GM23338 (cell line): Measurements from ENCODE around the gene THEM5. TPM values are rescaled to one million over a fixed set of nuclear protein-coding genes. Genes with fewer than 3 reads are reported as not detected.

ENCODE experiments used
- ATAC-seq: fragments of 200-7000 bp; cut with Tn5 transposase; 3 replicates; pipeline ENCODE4 v1.9.1; 2020
- DNase-seq: peaks from one replicate; pipeline ENCODE4 v3.0.0-alpha.2; 2015; ENCODE audit warnings: low spot score
- H2AFZ ChIP-seq: fragments of 200-600 bp; sonication (generic); 2 replicates; pipeline ENCODE4 v1.8.0; 2016; ENCODE audit warnings: antibody characterized with exemption, mild to moderate bottlenecking, moderate library complexity
- H3F3A ChIP-seq: fragments of 200-600 bp; sonication (generic); replicated peaks from 2 replicates; pipeline ENCODE4 v1.8.0; 2017; ENCODE audit warnings: antibody characterized with exemption, mixed run types, low read depth
- H3K27ac ChIP-seq: fragments of 200-600 bp; sonication (generic); 2 replicates; pipeline ENCODE4 v1.6.1; 2016; ENCODE audit warnings: low read depth
- H3K27me3 ChIP-seq: fragments of 200-600 bp; sonication (generic); 2 replicates; pipeline ENCODE4 v1.8.0; 2016; ENCODE audit warnings: mild to moderate bottlenecking, mixed run types, moderate library complexity; ENCODE audit not compliant: insufficient read depth
- H3K36me3 ChIP-seq: fragments of 200-600 bp; sonication (generic); 2 replicates; pipeline ENCODE4 v1.8.0; 2016; ENCODE audit warnings: mild to moderate bottlenecking; ENCODE audit not compliant: insufficient read depth
- H3K4me1 ChIP-seq: fragments of 200-600 bp; sonication (generic); 2 replicates; pipeline ENCODE4 v1.8.0; 2016; ENCODE audit warnings: mild to moderate bottlenecking, moderate library complexity; ENCODE audit not compliant: insufficient read depth
- H3K4me2 ChIP-seq: fragments of 200-600 bp; sonication (generic); 2 replicates; pipeline ENCODE4 v1.7.1; 2017; ENCODE audit warnings: mixed run types
- H3K4me3 ChIP-seq: fragments of 200-600 bp; sonication (generic); 2 replicates; pipeline ENCODE4 v1.6.1; 2016; ENCODE audit warnings: mixed run types
- H3K79me2 ChIP-seq: fragments of 200-600 bp; sonication (generic); replicated peaks from 2 replicates; pipeline ENCODE4 v1.8.0; 2017; ENCODE audit warnings: mild to moderate bottlenecking; ENCODE audit not compliant: insufficient read depth
- H3K9me2 ChIP-seq: fragments of 200-600 bp; sonication (generic); 2 replicates; pipeline ENCODE4 v1.8.0; 2017; ENCODE audit not compliant: insufficient read depth
- H4K20me1 ChIP-seq: fragments of 200-600 bp; sonication (generic); replicated peaks from 2 replicates; pipeline ENCODE4 v1.8.0; 2017; ENCODE audit warnings: mild to moderate bottlenecking; ENCODE audit not compliant: insufficient read depth
- H3K27ac Mint-ChIP-seq: 2 replicates; pipeline ENCODE4 v1.8.0; 2020; ENCODE audit warnings: inconsistent platforms, mild to moderate bottlenecking, moderate library complexity, mixed read lengths
- H3K27me3 Mint-ChIP-seq: 3 replicates; pipeline ENCODE4 v1.8.0; 2022; ENCODE audit warnings: low read depth, mild to moderate bottlenecking, moderate library complexity, mixed read lengths, inconsistent platforms; ENCODE audit not compliant: insufficient read depth, poor library complexity
- H3K36me3 Mint-ChIP-seq: 3 replicates; pipeline ENCODE4 v1.8.0; 2021; ENCODE audit warnings: low read depth, mild to moderate bottlenecking, inconsistent platforms, moderate library complexity, mixed read lengths
- H3K4me1 Mint-ChIP-seq: 3 replicates; pipeline ENCODE4 v1.8.0; 2020; ENCODE audit warnings: mild to moderate bottlenecking, inconsistent platforms, mixed read lengths
- H3K4me3 Mint-ChIP-seq: 3 replicates; pipeline ENCODE4 v1.8.0; 2021; ENCODE audit warnings: moderate library complexity, mild to moderate bottlenecking, inconsistent platforms, mixed read lengths
- H3K9me3 Mint-ChIP-seq: 3 replicates; pipeline ENCODE4 v1.8.0; 2020; ENCODE audit warnings: moderate library complexity, mild to moderate bottlenecking, inconsistent platforms, mixed read lengths
- CREB1 ChIP-seq: fragments of 250-450 bp; sonication (Bioruptor Pico); IDR thresholded peaks from 2 replicates; pipeline ENCODE4 v1.5.0; 2020; ENCODE audit warnings: low read depth, mild to moderate bottlenecking, moderate library complexity
- EZH2 ChIP-seq: fragments of 200-600 bp; sonication (generic); IDR thresholded peaks from one replicate; pipeline ENCODE4 v1.8.0; 2017; ENCODE audit warnings: antibody characterized with exemption, mild to moderate bottlenecking, low read depth; ENCODE audit not compliant: unreplicated experiment
- EZH2phosphoT487 ChIP-seq: fragments of 200-600 bp; sonication (generic); IDR thresholded peaks from one replicate; pipeline ENCODE4 v1.8.1; 2018; ENCODE audit warnings: antibody characterized with exemption; ENCODE audit not compliant: unreplicated experiment
- JUNB ChIP-seq: IDR thresholded peaks from one replicate; pipeline ENCODE4 v1.6.1; 2016; ENCODE audit warnings: antibody characterized with exemption; ENCODE audit not compliant: unreplicated experiment
- NANOG ChIP-seq: IDR thresholded peaks from 2 replicates; pipeline ENCODE4 v1.6.1; 2016; ENCODE audit warnings: antibody characterized with exemption, borderline replicate concordance
- POLR2AphosphoS5 ChIP-seq: IDR thresholded peaks from 2 replicates; pipeline ENCODE4 v1.6.1; 2016; ENCODE audit warnings: antibody characterized with exemption, low read depth
- STAT1 ChIP-seq: IDR thresholded peaks from one replicate; pipeline ENCODE4 v1.6.1; 2016; ENCODE audit warnings: antibody characterized with exemption; ENCODE audit not compliant: unreplicated experiment
- ZNF114 ChIP-seq: fragments of 250-450 bp; sonication (Bioruptor Pico); IDR thresholded peaks from 2 replicates; pipeline ENCODE4 v1.5.0; 2020; ENCODE audit warnings: mild to moderate bottlenecking, moderate library complexity
- ZNF331 ChIP-seq: fragments of 250-450 bp; sonication (Bioruptor Pico); IDR thresholded peaks from 2 replicates; pipeline ENCODE4 v1.5.0; 2020; ENCODE audit warnings: low read depth, mild to moderate bottlenecking, moderate library complexity
- polyA plus RNA-seq: library from polyadenylated mRNA; unstranded; fragments of >200 nt; fragmentation: Nextera tagmentation; extraction: Ambion mirVana; gene quantifications from 2 replicates; pipeline ENCODE4 v1.2.1, GENCODE V29; 2016
- total RNA-seq: library from RNA; depleted of rRNA; stranded (reverse); fragments of >200 nt; shearing (Covaris generic); gene quantifications from 2 replicates; pipeline ENCODE4 v1.2.3, GENCODE V29; 2014
- TF ChIP-seq, protein P1 (sequence below), 2 experiments: fragments of 200-600 bp in 1 of 2; sonication (generic) in 1 of 2; conservative IDR thresholded peaks; 2 replicates each; pipeline versions ENCODE4 v1.5.1 to v1.6.1; 2016 to 2017; ENCODE audit warnings: antibody characterized with exemption in 2 of 2, low read depth in 2 of 2, mild to moderate bottlenecking in 2 of 2, moderate library complexity in 1 of 2
- TF ChIP-seq, protein P2 (sequence below): fragments of 250-450 bp; sonication (Bioruptor Pico); IDR thresholded peaks from 2 replicates; pipeline ENCODE4 v1.5.0; 2020; ENCODE audit warnings: mild to moderate bottlenecking, moderate library complexity
- TF ChIP-seq, protein P3 (sequence below): IDR thresholded peaks from one replicate; pipeline ENCODE4 v1.6.1; 2018; ENCODE audit warnings: antibody characterized with exemption; ENCODE audit not compliant: unreplicated experiment
- TF ChIP-seq, protein P4 (sequence below): IDR thresholded peaks from 2 replicates; pipeline ENCODE4 v1.6.1; 2016; ENCODE audit warnings: antibody characterized with exemption

THEM5 gene
- total and polyA plus RNA-seq, 2 experiments from 2014 or later = not detected

DNA sequence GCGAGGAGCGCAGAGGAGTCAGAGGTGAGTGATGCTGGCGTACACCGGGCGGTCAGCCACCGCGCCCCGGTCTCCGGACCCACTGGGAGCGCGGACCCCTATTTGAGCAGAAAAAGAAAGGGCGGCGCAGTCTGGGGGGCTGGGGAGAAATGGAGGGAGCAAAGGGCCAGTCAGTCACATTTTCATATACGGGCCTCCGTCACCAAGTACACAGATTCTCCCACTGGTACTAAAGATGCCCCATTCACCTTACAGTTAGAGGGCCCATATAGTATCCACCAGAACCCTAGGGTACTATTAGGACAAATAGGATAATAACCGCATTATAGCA is 14.5 kb downstream of the THEM5 start:
- Histone ChIP-seq H2AFZ (peak overlapping the region; percentile 99), H4K20me1 (no peaks in the 10 kb centered on the region), H3F3A (peaks cover 5% of the 10 kb centered on the region; the same call in 1 of the 2 replicates), H3K4me3 (peak overlapping the region; percentile 84), H3K79me2 (no peaks in the 10 kb centered on the region), H3K36me3 (no peaks in the 10 kb centered on the region), H3K4me2 (peak overlapping the region; percentile 96), H3K27me3 (peaks cover 45% of the 10 kb centered on the region), H3K4me1 (peaks cover 21% of the 10 kb centered on the region), H3K27ac (no peak overlapping the region), H3K9me2 (no peaks in the 10 kb centered on the region)
- DNase-seq = no peak
- ATAC-seq = peak; percentile 19
- Mint-ChIP-seq H3K9me3 (peaks cover 4% of the 10 kb centered on the region; the same call in 2 of the 3 replicates), H3K36me3 (no peaks in the 10 kb centered on the region), H3K4me3 (peak overlapping the region; percentile 86), H3K27me3 (peaks cover 29% of the 10 kb centered on the region), H3K4me1 (peaks cover 25% of the 10 kb centered on the region), H3K27ac (no peak overlapping the region)
- TF ChIP-seq, protein P1, sequence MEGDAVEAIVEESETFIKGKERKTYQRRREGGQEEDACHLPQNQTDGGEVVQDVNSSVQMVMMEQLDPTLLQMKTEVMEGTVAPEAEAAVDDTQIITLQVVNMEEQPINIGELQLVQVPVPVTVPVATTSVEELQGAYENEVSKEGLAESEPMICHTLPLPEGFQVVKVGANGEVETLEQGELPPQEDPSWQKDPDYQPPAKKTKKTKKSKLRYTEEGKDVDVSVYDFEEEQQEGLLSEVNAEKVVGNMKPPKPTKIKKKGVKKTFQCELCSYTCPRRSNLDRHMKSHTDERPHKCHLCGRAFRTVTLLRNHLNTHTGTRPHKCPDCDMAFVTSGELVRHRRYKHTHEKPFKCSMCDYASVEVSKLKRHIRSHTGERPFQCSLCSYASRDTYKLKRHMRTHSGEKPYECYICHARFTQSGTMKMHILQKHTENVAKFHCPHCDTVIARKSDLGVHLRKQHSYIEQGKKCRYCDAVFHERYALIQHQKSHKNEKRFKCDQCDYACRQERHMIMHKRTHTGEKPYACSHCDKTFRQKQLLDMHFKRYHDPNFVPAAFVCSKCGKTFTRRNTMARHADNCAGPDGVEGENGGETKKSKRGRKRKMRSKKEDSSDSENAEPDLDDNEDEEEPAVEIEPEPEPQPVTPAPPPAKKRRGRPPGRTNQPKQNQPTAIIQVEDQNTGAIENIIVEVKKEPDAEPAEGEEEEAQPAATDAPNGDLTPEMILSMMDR (conservative IDR thresholded peaks at IDR 0.05; ENCODE audit: low read depth in 2 of 2) = no peak
- TF ChIP-seq, protein P2, sequence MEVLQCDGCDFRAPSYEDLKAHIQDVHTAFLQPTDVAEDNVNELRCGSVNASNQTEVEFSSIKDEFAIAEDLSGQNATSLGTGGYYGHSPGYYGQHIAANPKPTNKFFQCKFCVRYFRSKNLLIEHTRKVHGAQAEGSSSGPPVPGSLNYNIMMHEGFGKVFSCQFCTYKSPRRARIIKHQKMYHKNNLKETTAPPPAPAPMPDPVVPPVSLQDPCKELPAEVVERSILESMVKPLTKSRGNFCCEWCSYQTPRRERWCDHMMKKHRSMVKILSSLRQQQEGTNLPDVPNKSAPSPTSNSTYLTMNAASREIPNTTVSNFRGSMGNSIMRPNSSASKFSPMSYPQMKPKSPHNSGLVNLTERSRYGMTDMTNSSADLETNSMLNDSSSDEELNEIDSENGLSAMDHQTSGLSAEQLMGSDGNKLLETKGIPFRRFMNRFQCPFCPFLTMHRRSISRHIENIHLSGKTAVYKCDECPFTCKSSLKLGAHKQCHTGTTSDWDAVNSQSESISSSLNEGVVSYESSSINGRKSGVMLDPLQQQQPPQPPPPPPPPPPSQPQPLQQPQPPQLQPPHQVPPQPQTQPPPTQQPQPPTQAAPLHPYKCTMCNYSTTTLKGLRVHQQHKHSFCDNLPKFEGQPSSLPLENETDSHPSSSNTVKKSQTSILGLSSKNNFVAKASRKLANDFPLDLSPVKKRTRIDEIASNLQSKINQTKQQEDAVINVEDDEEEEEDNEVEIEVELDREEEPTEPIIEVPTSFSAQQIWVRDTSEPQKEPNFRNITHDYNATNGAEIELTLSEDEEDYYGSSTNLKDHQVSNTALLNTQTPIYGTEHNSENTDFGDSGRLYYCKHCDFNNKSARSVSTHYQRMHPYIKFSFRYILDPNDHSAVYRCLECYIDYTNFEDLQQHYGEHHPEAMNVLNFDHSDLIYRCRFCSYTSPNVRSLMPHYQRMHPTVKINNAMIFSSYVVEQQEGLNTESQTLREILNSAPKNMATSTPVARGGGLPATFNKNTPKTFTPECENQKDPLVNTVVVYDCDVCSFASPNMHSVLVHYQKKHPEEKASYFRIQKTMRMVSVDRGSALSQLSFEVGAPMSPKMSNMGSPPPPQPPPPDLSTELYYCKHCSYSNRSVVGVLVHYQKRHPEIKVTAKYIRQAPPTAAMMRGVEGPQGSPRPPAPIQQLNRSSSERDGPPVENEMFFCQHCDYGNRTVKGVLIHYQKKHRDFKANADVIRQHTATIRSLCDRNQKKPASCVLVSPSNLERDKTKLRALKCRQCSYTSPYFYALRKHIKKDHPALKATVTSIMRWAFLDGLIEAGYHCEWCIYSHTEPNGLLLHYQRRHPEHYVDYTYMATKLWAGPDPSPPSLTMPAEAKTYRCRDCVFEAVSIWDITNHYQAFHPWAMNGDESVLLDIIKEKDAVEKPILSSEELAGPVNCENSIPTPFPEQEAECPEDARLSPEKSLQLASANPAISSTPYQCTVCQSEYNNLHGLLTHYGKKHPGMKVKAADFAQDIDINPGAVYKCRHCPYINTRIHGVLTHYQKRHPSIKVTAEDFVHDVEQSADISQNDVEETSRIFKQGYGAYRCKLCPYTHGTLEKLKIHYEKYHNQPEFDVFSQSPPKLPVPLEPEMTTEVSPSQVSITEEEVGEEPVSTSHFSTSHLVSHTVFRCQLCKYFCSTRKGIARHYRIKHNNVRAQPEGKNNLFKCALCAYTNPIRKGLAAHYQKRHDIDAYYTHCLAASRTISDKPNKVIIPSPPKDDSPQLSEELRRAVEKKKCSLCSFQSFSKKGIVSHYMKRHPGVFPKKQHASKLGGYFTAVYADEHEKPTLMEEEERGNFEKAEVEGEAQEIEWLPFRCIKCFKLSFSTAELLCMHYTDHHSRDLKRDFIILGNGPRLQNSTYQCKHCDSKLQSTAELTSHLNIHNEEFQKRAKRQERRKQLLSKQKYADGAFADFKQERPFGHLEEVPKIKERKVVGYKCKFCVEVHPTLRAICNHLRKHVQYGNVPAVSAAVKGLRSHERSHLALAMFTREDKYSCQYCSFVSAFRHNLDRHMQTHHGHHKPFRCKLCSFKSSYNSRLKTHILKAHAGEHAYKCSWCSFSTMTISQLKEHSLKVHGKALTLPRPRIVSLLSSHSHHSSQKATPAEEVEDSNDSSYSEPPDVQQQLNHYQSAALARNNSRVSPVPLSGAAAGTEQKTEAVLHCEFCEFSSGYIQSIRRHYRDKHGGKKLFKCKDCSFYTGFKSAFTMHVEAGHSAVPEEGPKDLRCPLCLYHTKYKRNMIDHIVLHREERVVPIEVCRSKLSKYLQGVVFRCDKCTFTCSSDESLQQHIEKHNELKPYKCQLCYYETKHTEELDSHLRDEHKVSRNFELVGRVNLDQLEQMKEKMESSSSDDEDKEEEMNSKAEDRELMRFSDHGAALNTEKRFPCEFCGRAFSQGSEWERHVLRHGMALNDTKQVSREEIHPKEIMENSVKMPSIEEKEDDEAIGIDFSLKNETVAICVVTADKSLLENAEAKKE (CRISPR knock-in tag) = no peak
- TF ChIP-seq, protein P3, sequence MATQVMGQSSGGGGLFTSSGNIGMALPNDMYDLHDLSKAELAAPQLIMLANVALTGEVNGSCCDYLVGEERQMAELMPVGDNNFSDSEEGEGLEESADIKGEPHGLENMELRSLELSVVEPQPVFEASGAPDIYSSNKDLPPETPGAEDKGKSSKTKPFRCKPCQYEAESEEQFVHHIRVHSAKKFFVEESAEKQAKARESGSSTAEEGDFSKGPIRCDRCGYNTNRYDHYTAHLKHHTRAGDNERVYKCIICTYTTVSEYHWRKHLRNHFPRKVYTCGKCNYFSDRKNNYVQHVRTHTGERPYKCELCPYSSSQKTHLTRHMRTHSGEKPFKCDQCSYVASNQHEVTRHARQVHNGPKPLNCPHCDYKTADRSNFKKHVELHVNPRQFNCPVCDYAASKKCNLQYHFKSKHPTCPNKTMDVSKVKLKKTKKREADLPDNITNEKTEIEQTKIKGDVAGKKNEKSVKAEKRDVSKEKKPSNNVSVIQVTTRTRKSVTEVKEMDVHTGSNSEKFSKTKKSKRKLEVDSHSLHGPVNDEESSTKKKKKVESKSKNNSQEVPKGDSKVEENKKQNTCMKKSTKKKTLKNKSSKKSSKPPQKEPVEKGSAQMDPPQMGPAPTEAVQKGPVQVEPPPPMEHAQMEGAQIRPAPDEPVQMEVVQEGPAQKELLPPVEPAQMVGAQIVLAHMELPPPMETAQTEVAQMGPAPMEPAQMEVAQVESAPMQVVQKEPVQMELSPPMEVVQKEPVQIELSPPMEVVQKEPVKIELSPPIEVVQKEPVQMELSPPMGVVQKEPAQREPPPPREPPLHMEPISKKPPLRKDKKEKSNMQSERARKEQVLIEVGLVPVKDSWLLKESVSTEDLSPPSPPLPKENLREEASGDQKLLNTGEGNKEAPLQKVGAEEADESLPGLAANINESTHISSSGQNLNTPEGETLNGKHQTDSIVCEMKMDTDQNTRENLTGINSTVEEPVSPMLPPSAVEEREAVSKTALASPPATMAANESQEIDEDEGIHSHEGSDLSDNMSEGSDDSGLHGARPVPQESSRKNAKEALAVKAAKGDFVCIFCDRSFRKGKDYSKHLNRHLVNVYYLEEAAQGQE = no peak
- no peak for TF ChIP-seq ZNF331
- TF ChIP-seq ZNF114 (CRISPR knock-in tag) = no peak
- no peak for TF ChIP-seq JUNB
- TF ChIP-seq CREB1 (CRISPR knock-in tag) = no peak
- no peak for TF ChIP-seq POLR2AphosphoS5
- TF ChIP-seq, protein P4, sequence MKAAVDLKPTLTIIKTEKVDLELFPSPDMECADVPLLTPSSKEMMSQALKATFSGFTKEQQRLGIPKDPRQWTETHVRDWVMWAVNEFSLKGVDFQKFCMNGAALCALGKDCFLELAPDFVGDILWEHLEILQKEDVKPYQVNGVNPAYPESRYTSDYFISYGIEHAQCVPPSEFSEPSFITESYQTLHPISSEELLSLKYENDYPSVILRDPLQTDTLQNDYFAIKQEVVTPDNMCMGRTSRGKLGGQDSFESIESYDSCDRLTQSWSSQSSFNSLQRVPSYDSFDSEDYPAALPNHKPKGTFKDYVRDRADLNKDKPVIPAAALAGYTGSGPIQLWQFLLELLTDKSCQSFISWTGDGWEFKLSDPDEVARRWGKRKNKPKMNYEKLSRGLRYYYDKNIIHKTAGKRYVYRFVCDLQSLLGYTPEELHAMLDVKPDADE = no peak
- TF ChIP-seq EZH2phosphoT487 = no peak
- no peak for TF ChIP-seq NANOG
- TF ChIP-seq EZH2 = no peak
- no peak for TF ChIP-seq STAT1
